DND-41 (cell line): ENCODE measurements around the gene FAM120C.

Experiments
- ATAC-seq: fragments of 200-7000 bp; cut with Tn5 transposase; 3 replicates; pipeline ENCODE4 v1.9.1; 2021; ENCODE audit warnings: low read depth; ENCODE audit not compliant: insufficient read depth
- DNase-seq: peaks from one replicate; pipeline ENCODE4 v3.0.0-alpha.2; 2020
- H2AFZ ChIP-seq: 2 replicates; pipeline ENCODE4 v1.6.0; 2012; ENCODE audit warnings: low read depth, low read length
- H3K27ac ChIP-seq: 2 replicates; pipeline ENCODE4 v1.5.1; 2012; ENCODE audit warnings: low read length, inconsistent platforms
- H3K27me3 ChIP-seq: fragments of 200-600 bp; sonication (generic); 2 replicates; pipeline ENCODE4 v1.6.0; 2012; ENCODE audit warnings: low read length, mild to moderate bottlenecking, inconsistent platforms; ENCODE audit not compliant: insufficient read depth, poor library complexity
- H3K36me3 ChIP-seq: 2 replicates; pipeline ENCODE4 v1.5.1; 2012; ENCODE audit warnings: low read length, inconsistent platforms; ENCODE audit not compliant: insufficient read depth
- H3K4me1 ChIP-seq: 2 replicates; pipeline ENCODE4 v1.5.1; 2012; ENCODE audit warnings: mild to moderate bottlenecking, low read length; ENCODE audit not compliant: insufficient read depth
- H3K4me2 ChIP-seq: 2 replicates; pipeline ENCODE4 v1.6.0; 2012; ENCODE audit warnings: mild to moderate bottlenecking, moderate library complexity, low read length, inconsistent platforms; ENCODE audit not compliant: insufficient read depth
- H3K4me3 ChIP-seq, 2 experiments: fragments of 200-600 bp in 1 of 2; shearing (Covaris generic) in 1 of 2; 2 replicates each; pipeline ENCODE4 v1.5.1; 2012 to 2016; ENCODE audit warnings: inconsistent platforms in 2 of 2, low read length in 2 of 2, mild to moderate bottlenecking in 2 of 2, low read depth in 1 of 2, moderate library complexity in 1 of 2
- H3K79me2 ChIP-seq: 2 replicates; pipeline ENCODE4 v1.6.0; 2012; ENCODE audit warnings: low read length, inconsistent platforms; ENCODE audit not compliant: insufficient read depth
- H3K9ac ChIP-seq: 2 replicates; pipeline ENCODE4 v1.6.0; 2012; ENCODE audit warnings: low read depth, mild to moderate bottlenecking, inconsistent platforms, low read length, moderate library complexity
- H3K9me3 ChIP-seq: 2 replicates; pipeline ENCODE4 v1.5.1; 2012; ENCODE audit warnings: low read length, moderate library complexity, mild to moderate bottlenecking, inconsistent platforms; ENCODE audit not compliant: insufficient read depth, severe bottlenecking
- H4K20me1 ChIP-seq: 2 replicates; pipeline ENCODE4 v1.6.0; 2012; ENCODE audit warnings: low read length; ENCODE audit not compliant: insufficient read depth
- CTCF ChIP-seq: IDR thresholded peaks from 2 replicates; pipeline ENCODE4 v1.5.1; 2012; ENCODE audit warnings: borderline replicate concordance, low read length, moderate library complexity, mild to moderate bottlenecking; ENCODE audit not compliant: poor library complexity, severe bottlenecking; ENCODE audit errors: extremely low read depth
- EZH2 ChIP-seq: IDR thresholded peaks from 3 replicates; pipeline ENCODE4 v1.6.1; 2012; ENCODE audit warnings: borderline replicate concordance, low read depth, mild to moderate bottlenecking, moderate library complexity, low read length, inconsistent platforms; ENCODE audit not compliant: severe bottlenecking

The FAM120C gene

DNA sequence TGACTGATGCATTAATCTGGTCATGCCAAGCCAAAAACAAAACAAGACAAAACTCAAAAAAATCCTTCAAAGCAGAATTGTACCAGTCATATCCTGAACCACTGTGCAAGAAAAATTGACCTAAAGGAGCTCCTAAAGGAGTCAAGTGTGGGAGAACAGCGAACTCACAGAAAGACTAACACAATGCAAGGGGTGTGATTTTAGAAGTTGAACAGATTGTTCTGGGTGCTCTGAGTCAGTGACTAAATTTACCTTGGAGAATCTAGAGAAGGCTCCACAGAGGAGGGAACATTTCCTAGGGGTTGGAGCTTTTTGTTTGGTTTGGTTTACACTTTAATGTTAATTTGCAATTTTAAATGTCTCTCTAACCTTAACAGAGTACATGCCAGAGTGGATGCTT, 89.9 kb downstream of the FAM120C start:
- H3K4me1 ChIP-seq: no peaks in the 10 kb centered on the region
- H3K27ac ChIP-seq: no peak overlapping the region
- H3K4me3 ChIP-seq: no peak overlapping the region
- H3K4me2 ChIP-seq: no peak overlapping the region
- H3K36me3 ChIP-seq: peaks cover 6% of the 10 kb centered on the region; the same call in 1 of the 2 replicates
- no peak for DNase-seq
- H3K27me3 ChIP-seq: no peaks in the 10 kb centered on the region
- no peak for TF ChIP-seq CTCF
- no peak for TF ChIP-seq EZH2
- H3K9ac ChIP-seq: no peak overlapping the region
- no peak for ATAC-seq
- no peak overlapping the region for H2AFZ ChIP-seq
- H3K9me3 ChIP-seq: no peaks in the 10 kb centered on the region
- H3K79me2 ChIP-seq: no peaks in the 10 kb centered on the region
- H4K20me1 ChIP-seq: no peaks in the 10 kb centered on the region

- H3K36me3 ChIP-seq: peaks cover 6% of the 10 kb centered on the region; the same call in 1 of the 2 replicates
- no peak overlapping the region for H3K27ac ChIP-seq
- H3K4me2 ChIP-seq: no peak overlapping the region
- no peak for TF ChIP-seq EZH2
- no peak for TF ChIP-seq CTCF
- no peak overlapping the region for H3K9ac ChIP-seq
- no peaks in the 10 kb centered on the region for H3K4me1 ChIP-seq
- H3K9me3 ChIP-seq: no peaks in the 10 kb centered on the region
- no peak overlapping the region for H3K4me3 ChIP-seq
- no peak for DNase-seq
- no peak for ATAC-seq
- no peaks in the 10 kb centered on the region for H4K20me1 ChIP-seq
- no peak overlapping the region for H2AFZ ChIP-seq
- H3K79me2 ChIP-seq: no peaks in the 10 kb centered on the region
- H3K27me3 ChIP-seq: no peaks in the 10 kb centered on the region
Observed at GRCh38 chrX:54090880-54091279, 92.2 kb downstream of the FAM120C start.

- no peaks in the 10 kb centered on the region for H3K79me2 ChIP-seq
- H3K4me2 ChIP-seq: no peak overlapping the region
- no peaks in the 10 kb centered on the region for H4K20me1 ChIP-seq
- no peak overlapping the region for H3K9ac ChIP-seq
- no peak for DNase-seq
- no peaks in the 10 kb centered on the region for H3K27me3 ChIP-seq
- no peak overlapping the region for H3K4me3 ChIP-seq
- H3K36me3 ChIP-seq: peaks cover 10% of the 10 kb centered on the region; the same call in 1 of the 2 replicates
- H3K9me3 ChIP-seq: no peaks in the 10 kb centered on the region
- no peak overlapping the region for H2AFZ ChIP-seq
- no peaks in the 10 kb centered on the region for H3K4me1 ChIP-seq
- no peak for ATAC-seq
- H3K27ac ChIP-seq: no peak overlapping the region
- TF ChIP-seq CTCF (no peak), EZH2 (no peak)
Observed at GRCh38 chrX:54089191-54089590, 93.9 kb downstream of the FAM120C start.

GRCh38 chrX:54087661-54088060, 95.4 kb downstream of the FAM120C start:
- Histone ChIP-seq H3K4me1 (no peaks in the 10 kb centered on the region), H4K20me1 (no peaks in the 10 kb centered on the region), H3K9me3 (no peaks in the 10 kb centered on the region), H3K27me3 (no peaks in the 10 kb centered on the region), H3K27ac (no peak overlapping the region), H3K4me2 (no peak overlapping the region), H3K36me3 (peaks cover 10% of the 10 kb centered on the region; the same call in 1 of the 2 replicates), H3K79me2 (no peaks in the 10 kb centered on the region), H2AFZ (no peak overlapping the region), H3K4me3 (no peak overlapping the region), H3K9ac (no peak overlapping the region)
- TF ChIP-seq EZH2: no peak
- TF ChIP-seq CTCF: no peak
- no peak for ATAC-seq
- no peak for DNase-seq
